GM10266 (cell line): ENCODE measurements around the gene MTF1.

Experiments used
- DNase-seq: peaks from one replicate; pipeline ENCODE4 v3.0.0; 2012; ENCODE audit errors: extremely low spot score
- TF ChIP-seq, protein P1 (sequence below): IDR thresholded peaks from 2 replicates; pipeline ENCODE4 v1.5.1; 2012; ENCODE audit warnings: mild to moderate bottlenecking, low read depth; ENCODE audit not compliant: control insufficient read depth, insufficient read depth; ENCODE audit errors: missing control alignments

MTF1 gene

DNA sequence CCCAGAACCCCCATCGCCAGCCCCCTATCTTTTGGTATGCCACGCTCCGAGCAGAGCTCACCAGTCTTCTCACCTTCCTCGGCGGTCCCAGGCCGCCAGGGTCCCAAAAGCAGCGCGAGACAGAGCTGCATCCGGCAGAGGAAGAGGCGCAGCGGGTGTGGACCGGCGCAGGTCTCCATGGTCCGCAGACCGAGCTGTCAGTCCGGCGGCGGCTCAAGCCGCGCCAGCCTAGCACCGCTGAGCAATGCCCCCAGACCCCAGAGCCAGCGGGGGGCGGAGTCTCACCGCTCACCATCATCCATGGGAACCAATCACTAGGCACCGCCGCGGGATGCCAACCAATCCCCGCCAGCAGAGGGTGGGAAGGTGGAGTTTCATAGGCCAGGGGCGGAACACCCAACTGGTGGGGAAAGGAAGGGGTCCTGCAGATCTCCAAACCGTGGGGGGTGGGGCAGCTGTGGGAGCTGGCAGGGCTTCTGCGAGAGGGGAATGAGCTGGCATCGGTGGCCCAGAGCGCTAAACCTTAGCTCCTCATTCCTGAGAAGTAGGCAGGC lies 94.4 kb downstream of the MTF1 start, which contains the start of gene EPHA10:
EPHA10 (minus strand) TSS at position 233 of the 554 bp plus-strand sequence; CDS start at position 179, 54 bp downstream.
- DNase-seq = no peak
- TF ChIP-seq, protein P1, sequence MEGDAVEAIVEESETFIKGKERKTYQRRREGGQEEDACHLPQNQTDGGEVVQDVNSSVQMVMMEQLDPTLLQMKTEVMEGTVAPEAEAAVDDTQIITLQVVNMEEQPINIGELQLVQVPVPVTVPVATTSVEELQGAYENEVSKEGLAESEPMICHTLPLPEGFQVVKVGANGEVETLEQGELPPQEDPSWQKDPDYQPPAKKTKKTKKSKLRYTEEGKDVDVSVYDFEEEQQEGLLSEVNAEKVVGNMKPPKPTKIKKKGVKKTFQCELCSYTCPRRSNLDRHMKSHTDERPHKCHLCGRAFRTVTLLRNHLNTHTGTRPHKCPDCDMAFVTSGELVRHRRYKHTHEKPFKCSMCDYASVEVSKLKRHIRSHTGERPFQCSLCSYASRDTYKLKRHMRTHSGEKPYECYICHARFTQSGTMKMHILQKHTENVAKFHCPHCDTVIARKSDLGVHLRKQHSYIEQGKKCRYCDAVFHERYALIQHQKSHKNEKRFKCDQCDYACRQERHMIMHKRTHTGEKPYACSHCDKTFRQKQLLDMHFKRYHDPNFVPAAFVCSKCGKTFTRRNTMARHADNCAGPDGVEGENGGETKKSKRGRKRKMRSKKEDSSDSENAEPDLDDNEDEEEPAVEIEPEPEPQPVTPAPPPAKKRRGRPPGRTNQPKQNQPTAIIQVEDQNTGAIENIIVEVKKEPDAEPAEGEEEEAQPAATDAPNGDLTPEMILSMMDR = no peak

GRCh38 chr1:37764414-37764825 lies 95.0 kb downstream of the MTF1 start:
- peak; percentile 76 for DNase-seq
- TF ChIP-seq, protein P1 = no peak

- TF ChIP-seq, protein P1 = no peak
- DNase-seq = no peak
These were observed 95.5 kb downstream of the MTF1 start for GRCh38 chr1:37763791-37764413.

DNA sequence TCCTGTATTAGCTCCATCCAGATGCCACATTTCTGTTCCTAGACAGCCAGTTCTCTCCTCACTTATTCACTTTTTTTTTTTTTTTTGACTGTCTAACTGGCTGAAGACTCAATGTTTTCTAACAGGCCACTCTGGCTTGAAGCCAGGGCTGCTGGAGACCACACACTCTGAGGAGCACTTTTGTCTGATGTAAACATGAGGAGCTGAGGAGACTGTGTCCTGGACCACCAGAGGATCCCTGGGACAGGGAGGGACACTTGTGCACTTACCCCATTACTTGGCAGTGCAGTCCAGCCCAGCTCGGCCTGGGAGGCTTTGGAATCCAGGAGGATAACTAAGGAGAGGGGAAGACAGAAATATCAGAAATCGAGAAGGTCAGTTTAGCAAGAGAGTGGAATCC lies 96.9 kb downstream of the MTF1 start:
- TF ChIP-seq, protein P1 = no peak
- DNase-seq = no peak

DNA sequence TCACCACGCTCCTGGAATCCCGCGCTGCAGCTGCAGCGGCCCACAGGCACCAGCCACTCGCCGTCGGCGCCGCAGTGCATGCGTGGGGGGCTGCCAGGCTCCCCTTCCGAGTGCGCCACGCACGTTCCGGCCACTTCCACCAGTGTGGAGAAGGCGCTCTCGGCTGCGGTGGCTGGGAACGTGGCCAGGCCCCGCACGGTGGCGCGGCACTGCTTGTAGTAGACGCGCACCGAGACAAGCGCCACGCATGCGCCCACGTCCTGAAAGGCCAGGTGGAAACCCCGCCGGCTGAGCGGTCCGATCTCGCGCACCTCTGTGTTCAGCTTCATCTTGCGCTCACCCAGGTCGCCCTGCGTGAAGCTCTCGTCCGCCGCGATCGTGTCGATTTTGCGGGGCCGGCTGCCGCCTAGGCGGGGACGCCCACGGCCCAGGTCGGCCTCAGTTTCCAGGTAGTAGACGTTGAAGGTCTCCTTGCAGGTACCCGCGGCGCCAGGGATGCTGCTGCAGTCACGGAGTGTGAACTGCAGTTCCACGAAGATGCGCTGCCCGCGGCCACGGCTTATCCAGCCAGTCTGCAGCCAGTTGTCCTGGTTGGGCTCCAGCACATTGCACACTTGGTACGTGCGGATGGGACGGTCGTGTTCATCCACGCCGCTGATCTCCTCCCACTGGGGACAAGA lies 97.8 kb downstream of the MTF1 start:
- DNase-seq = no peak
- TF ChIP-seq, protein P1 = no peak
